Measurements from ENCODE around the gene OR10T2. TPM values are rescaled to one million over a fixed set of nuclear protein-coding genes. Genes with fewer than 3 reads are reported as not detected.

Gene OR10T2
- polyA plus RNA-seq, 3 donors = not detected

GRCh38 chr1:158362941-158363340 lies 36.3 kb downstream of the OR10T2 start:
- no peak overlapping the region for H3K4me3 Mint-ChIP-seq
- Histone ChIP-seq H3K4me2 (replicated peaks; ENCODE audit: extremely low read depth, low read length, poor library complexity, severe bottlenecking) (no peak overlapping the region), H3K4me3 (replicated peaks in 1 of 3; ENCODE audit: low read depth in 2 of 3, low read length in 3 of 3) (no peak overlapping the region), H3K27me3 (ENCODE audit: control insufficient read depth in 2 of 2, insufficient read depth in 2 of 2, low read length in 2 of 2) (peaks cover 0 to 2% of the 10 kb centered on the region in 2 donors), H3K9me3 (replicated peaks in 1 of 2; ENCODE audit: control insufficient read depth in 1 of 2, insufficient read depth in 1 of 2, low read length in 2 of 2) (peaks cover 4 to 7% of the 10 kb centered on the region in 2 donors), H3K79me2 (ENCODE audit: insufficient read depth, low read length) (no peaks in the 10 kb centered on the region), H3K36me3 (replicated peaks in 1 of 2; ENCODE audit: control insufficient read depth in 1 of 2, insufficient read depth in 2 of 2, low read length in 2 of 2) (no peaks in the 10 kb centered on the region), H3K9ac (ENCODE audit: insufficient read depth, low read length, poor library complexity, severe bottlenecking) (no peak overlapping the region), H3K4me1 (ENCODE audit: control insufficient read depth in 1 of 2, insufficient read depth in 2 of 2, low read length in 2 of 2) (no peaks in the 10 kb centered on the region), H3K27ac (ENCODE audit: low read depth in 1 of 2, low read length in 2 of 2) (no peak overlapping the region), H4K20me1 (ENCODE audit: insufficient read depth, low read length) (no peaks in the 10 kb centered on the region), H2AFZ (ENCODE audit: insufficient read depth, low read depth, low read length, poor library complexity, severe bottlenecking) (no peak overlapping the region)
- DNase-seq = no peak
- intact Hi-C loops (cut with micrococcal nuclease) = no loop called here
- no peak overlapping the region for H3K27ac Mint-ChIP-seq
- TF ChIP-seq CTCF (IDR thresholded peaks at IDR 0.05) = no peak
- H3K27me3 Mint-ChIP-seq (ENCODE audit: low read depth in 3 of 3) = peaks cover 0 to 12% (median 4%) of the 10 kb centered on the region in 3 donors
- no peaks in the 10 kb centered on the region for H3K36me3 Mint-ChIP-seq
- WGBS (ENCODE audit: insufficient coverage) = no CpG with 5 or more reads among the region's 1 CpG
- peaks cover 3% of the 10 kb centered on the region for H3K4me1 Mint-ChIP-seq
- H3K9me3 Mint-ChIP-seq = peaks cover 5 to 12% (median 11%) of the 10 kb centered on the region in 7 donors

GRCh38 chr1:158362482-158362881 lies 36.8 kb downstream of the OR10T2 start:
- Mint-ChIP-seq H3K36me3 (no peaks in the 10 kb centered on the region), H3K4me3 (no peak overlapping the region), H3K4me1 (peaks cover 3% of the 10 kb centered on the region), H3K27me3 (ENCODE audit: low read depth in 3 of 3) (peaks cover 0 to 9% (median 4%) of the 10 kb centered on the region in 3 donors), H3K27ac (no peak overlapping the region), H3K9me3 (peaks cover 5 to 12% (median 10%) of the 10 kb centered on the region in 7 donors)
- H3K4me2 ChIP-seq (replicated peaks; ENCODE audit: extremely low read depth, low read length, poor library complexity, severe bottlenecking) = no peak overlapping the region
- no peaks in the 10 kb centered on the region for H3K79me2 ChIP-seq (ENCODE audit: insufficient read depth, low read length)
- no peak for TF ChIP-seq CTCF (IDR thresholded peaks at IDR 0.05)
- H3K9ac ChIP-seq (ENCODE audit: insufficient read depth, low read length, poor library complexity, severe bottlenecking) = no peak overlapping the region
- no peak overlapping the region for H3K27ac ChIP-seq (ENCODE audit: low read depth in 1 of 2, low read length in 2 of 2)
- peaks cover 4 to 7% of the 10 kb centered on the region in 2 donors for H3K9me3 ChIP-seq (replicated peaks in 1 of 2; ENCODE audit: control insufficient read depth in 1 of 2, insufficient read depth in 1 of 2, low read length in 2 of 2)
- 82% methylated on average over 1 of the region's 1 CpG for WGBS (ENCODE audit: insufficient coverage)
- no peak overlapping the region for H2AFZ ChIP-seq (ENCODE audit: insufficient read depth, low read depth, low read length, poor library complexity, severe bottlenecking)
- no peak for DNase-seq
- H3K27me3 ChIP-seq (ENCODE audit: control insufficient read depth in 2 of 2, insufficient read depth in 2 of 2, low read length in 2 of 2) = peaks cover 0 to 2% of the 10 kb centered on the region in 2 donors
- H3K4me3 ChIP-seq (replicated peaks in 1 of 3; ENCODE audit: low read depth in 2 of 3, low read length in 3 of 3) = no peak overlapping the region
- no peaks in the 10 kb centered on the region for H4K20me1 ChIP-seq (ENCODE audit: insufficient read depth, low read length)
- no peaks in the 10 kb centered on the region for H3K4me1 ChIP-seq (ENCODE audit: control insufficient read depth in 1 of 2, insufficient read depth in 2 of 2, low read length in 2 of 2)
- H3K36me3 ChIP-seq (replicated peaks in 1 of 2; ENCODE audit: control insufficient read depth in 1 of 2, insufficient read depth in 2 of 2, low read length in 2 of 2) = no peaks in the 10 kb centered on the region
- intact Hi-C loops (cut with micrococcal nuclease) = no loop called here
